T-helper 1 cell treated with Interleukin-12 subunit alpha and Interleukin-12 subunit beta and Interleukin-4 antibody, amounts not matched to agents 30 ng/mL and 1 ng/mL, for 36 hours (primary cell): ENCODE measurements around the gene TLR6. TPM values are rescaled to one million over a fixed set of nuclear protein-coding genes. Genes with fewer than 3 reads are reported as not detected.

Source experiments
- intact Hi-C: fragments of 100-400 bp; cut with micrococcal nuclease; formaldehyde crosslinking; loops from one replicate; pipeline ENCODE4 v1.15.1; 2024
- total RNA-seq: library from RNA; stranded (reverse); gene quantifications from 2 replicates; pipeline ENCODE4 v1.2.3, GENCODE V29; 2022

The TLR6 gene
- total RNA-seq, 1 donor from 2014 or later, result 7.6 TPM

DNA sequence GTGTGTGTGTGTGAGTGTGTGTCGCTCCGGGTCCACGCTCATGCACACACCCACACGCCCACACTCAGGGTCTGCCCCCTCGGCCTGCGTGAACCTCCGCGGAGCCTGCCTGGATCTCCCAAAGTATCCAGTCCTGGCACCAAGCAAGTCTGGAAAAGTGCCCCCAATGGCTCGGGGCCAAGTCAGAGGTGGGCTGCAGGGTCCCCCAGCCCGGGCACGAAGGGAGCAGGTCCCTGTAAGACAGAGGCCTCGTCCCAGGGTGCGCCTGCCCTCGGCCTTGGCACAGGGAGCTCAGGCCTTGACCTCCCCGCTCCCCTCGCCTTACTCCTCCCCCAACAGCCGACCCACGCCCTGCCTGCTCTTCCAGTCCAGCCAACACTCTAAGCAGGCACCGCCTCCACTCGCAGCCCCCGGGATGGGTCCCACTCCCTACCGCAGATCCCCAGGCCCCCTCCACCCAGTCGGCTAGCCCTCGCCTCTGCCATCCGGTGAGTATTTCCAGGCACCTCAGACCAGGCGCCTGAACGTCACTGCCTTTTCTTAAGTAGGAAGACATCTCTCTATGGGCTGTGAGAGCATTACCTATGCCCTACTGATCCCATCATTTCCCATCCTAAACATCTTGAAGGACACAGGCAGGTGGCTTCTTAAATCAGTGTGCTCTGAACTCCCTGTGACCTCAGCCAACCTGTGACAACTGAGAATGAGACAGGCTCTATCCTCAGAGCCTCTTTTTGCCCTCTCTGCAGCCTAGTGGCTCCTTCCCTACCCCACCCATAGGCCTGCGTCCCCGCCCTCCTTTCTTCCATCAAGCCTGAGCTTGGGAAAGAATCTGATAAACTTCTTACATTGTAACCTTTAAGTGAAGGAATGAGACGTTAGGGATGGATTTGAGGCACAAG, 11.7 kb upstream of the TLR6 start:
- intact Hi-C loops, result no loop called here

DNA sequence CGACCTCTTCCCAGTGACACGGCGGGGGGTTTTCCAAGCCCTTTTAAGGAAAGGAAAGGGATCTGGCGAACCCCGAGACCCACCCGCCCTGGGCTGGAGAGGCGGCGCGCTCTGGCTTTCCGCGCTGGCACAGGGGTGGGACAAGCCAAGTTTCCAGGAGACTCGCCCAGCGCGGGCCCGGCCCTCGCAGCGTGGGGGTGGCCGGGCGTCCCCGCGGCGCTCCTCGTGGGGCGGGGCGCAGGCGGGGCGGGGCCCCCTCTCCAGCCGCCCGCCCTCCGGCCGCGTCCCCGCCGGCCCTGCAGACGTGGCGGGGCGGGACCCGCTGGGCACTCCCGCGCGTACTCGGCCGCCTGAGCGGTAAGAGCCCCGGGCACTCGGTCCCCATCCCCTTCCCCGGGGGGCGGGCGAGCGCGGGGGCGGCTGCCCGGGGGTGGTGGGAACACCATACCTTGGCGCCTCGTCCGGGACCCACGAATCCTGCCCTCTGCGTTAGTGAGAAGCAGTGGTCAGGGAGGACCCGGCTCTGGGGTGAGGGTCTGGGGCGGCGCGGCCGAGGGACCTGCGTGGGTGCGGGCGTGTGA, 11.0 kb upstream of the TLR6 start, which contains the start of gene FAM114A1:
Gene FAM114A1, plus strand, starts transcription at position 329 of the 581 bp plus-strand sequence. CDS start 10,273 bp downstream, outside the sequence.
- intact Hi-C loops, result no loop called here

DNA sequence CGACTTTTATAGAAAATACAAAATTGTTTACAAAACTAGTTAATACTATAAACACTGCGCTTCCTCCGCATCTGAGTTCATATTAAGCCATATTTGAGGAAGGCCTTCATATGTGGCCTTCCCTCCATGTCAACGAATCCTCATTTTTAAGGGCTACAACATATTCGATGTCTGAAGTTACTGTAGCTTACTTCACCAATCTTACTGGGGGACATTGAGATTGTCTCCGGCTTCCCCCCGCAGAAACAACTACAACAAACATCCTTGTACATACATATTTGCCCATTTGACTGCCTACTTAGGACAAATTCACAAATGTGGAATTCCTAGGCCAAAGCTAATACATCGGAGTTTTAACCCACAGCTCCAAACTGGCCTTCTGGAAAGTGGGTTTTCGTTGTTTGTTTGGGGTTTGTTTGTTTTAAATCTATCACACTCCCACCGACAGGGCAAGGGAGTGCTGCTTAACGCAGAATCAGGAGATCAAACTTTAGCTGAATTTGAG, 10.4 kb upstream of the TLR6 start:
- intact Hi-C loops, result no loop called here

DNA sequence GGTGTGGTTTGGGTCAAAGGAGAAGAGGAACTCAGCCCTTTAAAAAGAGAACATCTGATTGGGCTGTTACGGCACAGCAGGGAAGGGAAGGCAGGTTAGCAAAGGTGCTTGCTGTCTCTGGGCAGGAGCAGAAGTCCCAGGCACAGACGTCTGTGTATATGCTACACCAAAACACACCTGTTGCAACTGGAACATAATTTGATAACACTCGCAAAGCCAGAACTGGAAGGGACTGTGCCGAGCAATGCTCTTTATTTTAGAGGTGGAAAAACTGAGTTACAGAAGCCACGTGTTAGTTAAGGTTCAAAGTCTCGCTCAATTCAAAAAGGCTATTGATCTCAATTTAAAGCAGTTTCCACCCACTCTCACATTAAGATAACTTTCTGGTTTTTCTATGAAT, 8.8 kb upstream of the TLR6 start:
- intact Hi-C loops, result no loop called here

DNA sequence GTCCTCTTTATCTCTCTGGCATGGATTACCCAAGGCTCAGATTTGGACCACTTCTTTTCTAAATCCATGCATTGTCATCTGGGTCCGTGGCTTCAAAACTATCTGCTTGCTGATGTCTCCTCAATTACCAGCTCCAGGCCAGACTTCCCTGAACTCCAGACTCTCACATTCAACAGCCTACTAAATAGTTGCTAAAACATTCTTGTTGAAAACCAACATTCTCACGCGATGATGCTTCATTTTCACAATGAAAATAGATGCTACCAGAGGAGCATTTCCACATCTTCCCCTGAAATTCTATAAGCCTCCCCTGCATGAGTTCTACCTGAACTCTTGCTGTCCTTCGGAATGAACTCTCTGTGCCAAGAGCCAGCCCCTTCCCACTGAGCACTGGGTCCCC, 5.2 kb upstream of the TLR6 start:
- intact Hi-C loops, result loop anchor here (1.0 kb wide), 2 partner anchors 102 to 274 kb away; no protein-coding TSS in a partner anchor

DNA sequence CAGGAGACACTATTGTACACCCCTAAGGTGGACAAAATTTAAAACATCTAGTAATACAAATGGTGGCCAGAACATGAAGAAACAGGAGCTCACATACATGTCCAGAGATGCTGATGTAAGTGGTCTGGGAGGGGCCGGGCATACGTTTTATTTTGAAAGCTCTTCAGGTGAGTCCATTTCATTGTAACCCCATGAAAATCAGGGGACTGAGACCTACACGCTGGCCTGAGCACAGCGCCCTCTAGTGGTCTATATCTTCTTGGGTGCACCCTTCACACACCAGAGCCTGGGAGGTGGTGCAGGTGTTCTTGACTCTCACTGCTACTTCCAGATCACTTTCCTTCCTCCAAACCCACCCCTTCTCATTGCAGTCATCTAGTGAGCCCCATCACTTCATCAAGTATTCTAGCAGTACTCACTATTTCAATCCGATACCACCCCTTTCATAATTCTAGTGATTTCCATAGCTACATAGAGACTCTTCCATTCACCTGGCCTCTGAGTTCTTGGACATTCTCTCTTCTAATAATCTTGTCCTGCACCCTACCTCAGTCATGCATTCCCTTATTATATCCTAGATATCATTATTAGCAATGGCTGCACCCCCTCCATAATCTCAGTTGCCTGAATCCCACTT, 4.3 kb upstream of the TLR6 start:
- intact Hi-C loops, result loop anchor here (1.0 kb wide), 2 partner anchors 102 to 274 kb away; no protein-coding TSS in a partner anchor

DNA sequence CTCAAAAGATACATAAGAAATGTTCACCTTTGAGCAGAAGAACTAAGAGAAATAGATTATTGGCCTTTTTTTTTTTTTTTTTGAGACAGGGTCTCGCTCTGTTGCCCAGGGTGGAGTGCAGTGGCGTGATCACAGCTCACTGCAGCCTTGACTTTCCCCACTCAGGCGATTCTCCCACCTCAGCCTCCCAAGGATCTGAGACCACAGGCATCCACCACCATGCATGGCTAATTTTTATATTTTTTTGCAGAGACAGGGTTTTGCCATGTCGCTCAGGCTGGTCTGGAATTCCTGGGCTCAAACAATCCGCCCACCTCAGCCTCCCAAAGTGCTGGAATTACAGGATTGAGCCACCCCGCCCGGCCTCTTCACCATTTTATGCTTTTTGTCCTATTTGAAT, 2.9 kb upstream of the TLR6 start:
- intact Hi-C loops, result no loop called here

DNA sequence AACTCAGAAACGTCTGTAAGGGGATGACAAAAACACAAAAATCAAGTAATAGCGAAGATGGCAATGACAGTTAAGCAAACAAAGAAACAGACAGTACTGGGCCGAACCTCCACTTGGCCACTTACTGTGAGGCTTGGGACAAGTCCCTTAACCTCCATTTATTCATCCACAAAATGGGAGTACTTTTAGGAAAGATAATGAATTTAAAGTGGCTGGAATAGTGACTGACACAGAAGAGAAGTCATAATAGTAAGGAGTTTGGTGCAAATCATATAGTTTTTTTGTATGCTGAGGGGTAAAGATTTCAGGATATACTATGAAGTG, 1.4 kb upstream of the TLR6 start:
- intact Hi-C loops, result no loop called here

DNA sequence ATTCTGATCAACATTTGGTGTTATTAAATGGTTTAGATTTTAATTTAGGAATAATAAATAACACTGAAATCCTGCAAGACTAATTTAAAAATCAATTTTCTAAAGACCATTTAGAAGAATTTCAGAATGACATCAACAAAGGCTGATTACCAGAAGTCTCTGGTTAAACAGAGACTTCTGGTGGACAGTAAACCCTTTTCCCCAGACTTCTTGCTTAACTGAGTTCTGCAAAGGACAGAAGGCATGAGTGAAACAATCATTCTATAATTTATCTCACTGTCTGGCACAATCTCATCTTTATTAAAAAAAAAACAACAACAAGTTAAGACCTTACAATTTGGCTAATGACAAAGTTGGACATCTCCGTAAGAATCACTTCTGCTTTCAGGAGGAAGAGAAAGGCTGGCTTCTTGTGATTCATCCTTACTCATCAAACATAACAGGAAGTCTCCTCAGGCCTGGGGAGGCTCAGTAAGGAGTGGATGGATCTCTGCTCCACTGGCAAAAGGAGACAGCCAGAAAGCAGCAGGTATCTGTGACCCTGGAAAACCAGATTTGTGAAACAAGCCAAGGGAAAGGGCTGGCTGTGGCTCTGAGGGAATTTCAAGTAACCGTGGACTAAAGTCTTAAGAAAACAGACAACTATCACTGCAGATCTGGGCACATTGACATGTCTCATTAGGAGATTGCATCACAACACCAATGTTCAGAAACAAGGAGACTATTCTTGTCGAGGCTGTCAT, 908 bp upstream of the TLR6 start:
- intact Hi-C loops, result loop anchor here (2.0 kb wide), 3 partner anchors 175 to 539 kb away; partner anchors contain the start of gene TMEM156

DNA sequence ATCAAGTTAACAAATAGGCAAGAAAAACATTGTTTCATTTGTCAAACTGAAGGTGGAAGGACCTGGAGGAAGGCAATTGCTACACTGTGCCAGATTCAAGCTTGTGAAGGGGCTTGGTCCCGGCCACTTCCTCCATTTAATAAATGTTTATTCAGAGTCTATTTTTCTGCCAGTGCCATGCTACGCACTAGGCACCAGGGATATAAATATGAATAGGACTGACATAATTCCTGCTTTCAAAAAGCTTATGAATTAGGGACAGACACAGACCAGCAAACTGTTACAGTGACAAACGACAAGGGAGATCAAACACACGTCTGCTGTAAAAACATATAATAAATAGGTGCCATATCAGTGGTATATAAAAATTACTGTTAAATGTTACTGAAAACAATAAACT, 571 bp downstream of the TLR6 start:
- intact Hi-C loops, result loop anchor here (1.0 to 2.0 kb wide), 14 partner anchors 19 to 794 kb away; partner anchors contain the start of genes TLR1, TMEM156 and WDR19

DNA sequence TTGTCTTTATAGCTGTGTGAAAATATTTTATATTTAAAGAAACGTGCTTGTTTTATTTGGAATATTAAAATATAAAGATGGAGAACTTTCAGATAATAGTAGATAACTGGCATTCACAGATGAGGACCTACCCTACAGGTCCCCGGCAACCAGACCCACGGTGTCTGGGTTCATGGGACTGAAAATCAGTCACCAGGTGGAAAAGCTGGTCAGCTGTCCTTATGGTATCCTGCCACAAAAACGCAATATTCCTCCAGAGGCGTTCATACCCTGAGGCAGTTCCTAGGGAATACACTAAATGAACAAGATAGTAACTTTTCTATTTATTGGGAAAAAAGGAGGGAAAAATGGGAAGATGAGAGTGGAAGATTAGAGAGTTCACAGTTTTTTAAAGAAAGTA, 1.2 kb downstream of the TLR6 start:
- intact Hi-C loops, result no loop called here

DNA sequence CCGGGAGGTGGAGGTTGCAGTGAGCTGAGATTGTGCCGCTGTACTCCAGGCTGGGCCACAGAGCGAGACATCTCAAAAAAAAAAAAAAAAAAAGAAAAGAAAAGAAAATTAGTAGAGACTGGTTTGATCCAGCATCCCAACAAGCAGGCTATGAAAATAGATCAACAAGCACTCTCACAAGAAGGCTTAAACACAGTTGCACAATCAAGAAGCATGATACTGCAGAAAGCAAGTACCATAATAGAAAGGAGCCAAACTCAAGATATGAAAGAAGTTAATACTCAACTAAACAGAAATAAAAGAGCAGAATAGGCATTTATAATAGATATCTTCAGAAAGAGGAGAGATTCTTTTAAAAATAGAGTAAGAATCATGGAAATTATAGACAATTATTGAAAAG, 10.6 kb downstream of the TLR6 start:
- intact Hi-C loops, result no loop called here

DNA sequence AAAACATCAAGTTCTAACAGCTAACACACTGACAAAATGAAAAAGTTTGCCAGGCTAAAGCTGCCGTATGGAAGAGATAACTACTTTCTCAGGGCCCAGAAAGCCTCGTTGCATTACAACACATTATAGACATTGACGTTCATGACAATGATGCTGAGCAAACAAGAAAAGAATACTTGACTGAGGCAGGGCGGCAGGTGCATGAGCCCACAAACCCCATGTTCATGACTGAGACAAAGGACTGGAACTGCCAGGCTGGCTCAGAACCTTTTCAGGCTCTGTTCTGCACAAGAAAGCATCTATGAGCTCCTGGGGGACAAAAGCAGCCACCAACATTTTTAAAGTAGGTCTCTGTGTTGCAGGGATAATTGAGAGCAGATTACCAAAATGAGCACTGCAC, 13.6 kb downstream of the TLR6 start:
- intact Hi-C loops, result no loop called here

DNA sequence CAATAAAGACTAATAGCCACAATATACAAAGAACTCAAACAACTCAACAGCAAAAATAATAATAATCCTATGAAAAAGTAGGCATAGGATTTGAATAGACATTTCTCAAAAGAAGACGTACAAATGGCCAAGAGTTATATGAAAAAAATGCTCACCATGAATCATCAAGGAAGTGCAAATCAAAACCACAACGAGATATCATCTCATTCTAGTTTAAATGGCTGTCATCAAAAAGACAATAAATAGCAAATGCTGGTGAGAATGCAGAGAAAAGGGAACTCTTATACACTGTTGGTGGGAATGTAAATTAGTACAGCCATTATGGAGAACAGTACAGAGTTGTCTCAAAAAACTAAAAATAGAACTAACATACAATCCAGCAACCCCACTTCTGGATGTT, 18.8 kb downstream of the TLR6 start:
- intact Hi-C loops, result loop anchor here (1.0 to 2.0 kb wide), 2 partner anchors 18 to 33 kb away; partner anchors contain the start of genes TLR1 and TLR6

DNA sequence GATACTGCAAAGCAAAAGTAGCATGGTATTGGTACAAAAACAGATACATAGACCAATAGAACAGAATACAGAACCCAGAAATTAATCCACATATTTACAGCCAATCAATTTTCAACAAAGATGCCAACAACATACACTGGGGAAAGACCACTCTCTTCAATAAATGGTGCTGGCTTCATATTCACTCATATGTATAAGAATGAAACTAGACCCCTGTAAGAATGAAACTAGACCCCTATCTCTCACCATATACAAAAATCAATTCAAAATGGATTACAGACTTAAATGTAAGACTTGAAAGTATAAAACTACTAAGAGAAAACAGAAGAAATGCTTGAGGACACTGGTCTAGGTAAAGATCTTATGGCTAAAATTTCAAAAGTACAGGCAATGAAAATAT, 19.3 kb downstream of the TLR6 start:
- intact Hi-C loops, result loop anchor here (1.0 to 2.0 kb wide), 2 partner anchors 19 to 33 kb away; partner anchors contain the start of genes TLR1 and TLR6

DNA sequence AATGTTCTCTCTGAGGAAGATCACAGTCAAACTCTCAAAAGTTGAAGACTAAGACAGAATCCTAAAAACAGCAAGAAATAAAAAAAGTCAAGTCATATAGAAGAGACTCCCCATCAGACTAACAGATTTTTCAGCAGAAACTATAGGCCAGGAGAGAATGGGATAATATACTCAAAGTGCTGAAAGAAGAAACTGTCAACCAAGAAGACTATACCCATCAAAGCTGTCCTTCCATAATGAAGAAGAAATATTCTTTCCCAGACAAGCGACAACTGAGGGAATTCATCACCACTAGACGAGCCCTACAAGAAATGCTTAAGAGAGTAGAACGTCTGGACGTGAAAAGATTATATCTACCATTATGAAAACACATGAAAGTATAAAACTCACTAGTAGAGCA, 22.0 kb downstream of the TLR6 start:
- intact Hi-C loops, result loop anchor here (2.0 kb wide), 1 partner anchor 14 kb away; no protein-coding TSS in a partner anchor

DNA sequence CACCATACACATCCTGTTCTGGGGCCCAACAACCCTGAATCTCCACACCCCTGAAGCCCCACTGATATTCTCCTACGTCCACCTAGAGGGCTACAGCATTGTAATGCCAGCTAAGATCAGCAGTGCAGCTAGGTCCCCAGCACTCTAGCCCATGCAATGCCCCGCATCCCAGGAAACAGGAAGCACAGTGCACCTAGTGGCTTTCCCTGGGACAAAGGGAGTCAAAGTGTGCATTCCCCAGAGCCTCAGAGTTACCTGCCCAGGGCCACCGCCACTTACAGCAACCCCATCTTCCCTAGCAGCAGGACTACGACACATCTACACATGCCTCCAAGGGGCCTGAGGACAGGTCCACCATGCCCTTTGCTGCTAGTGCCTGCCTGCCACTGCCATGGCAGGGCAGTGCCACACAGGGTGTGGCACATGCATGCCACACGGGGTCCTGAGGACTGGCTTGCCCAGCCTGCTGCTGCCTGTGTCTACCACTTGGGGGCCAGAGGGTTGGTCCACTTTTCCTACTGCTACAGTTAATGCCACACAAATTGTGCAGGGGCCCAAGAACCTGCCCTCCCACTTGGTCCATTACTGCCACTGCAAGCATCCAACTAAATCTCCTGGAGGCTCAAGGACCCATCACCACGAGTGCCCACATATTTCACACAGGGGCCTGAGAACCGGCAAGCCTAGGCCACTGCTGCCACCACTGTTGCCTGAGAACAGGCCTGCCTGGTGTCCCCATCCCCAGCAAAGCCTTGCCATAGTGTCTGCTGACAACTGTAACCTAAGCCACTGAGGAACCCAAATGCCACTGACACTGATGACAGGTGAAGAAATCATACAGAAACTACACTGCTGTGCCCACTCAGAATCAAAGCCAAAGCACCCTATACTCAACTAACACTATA, 23.7 kb downstream of the TLR6 start:
- intact Hi-C loops, result no loop called here

DNA sequence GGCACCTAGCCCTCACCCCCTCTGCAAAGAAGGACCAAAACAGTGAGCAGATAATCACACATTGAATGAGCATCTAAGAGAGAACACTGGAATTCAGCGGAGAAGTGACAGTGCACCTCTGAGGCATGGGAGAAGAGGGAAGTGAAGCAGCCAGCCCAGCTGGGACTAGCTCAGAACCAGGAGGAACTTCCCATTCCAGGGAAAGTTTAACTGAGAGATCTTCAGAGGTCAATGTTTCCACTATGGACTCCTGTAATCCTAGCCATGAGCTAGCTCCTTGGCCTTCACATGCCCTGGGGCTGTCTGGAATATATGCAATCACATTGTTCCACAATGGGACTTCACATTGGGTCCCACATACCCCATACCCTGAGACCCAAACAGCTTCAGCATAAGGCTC, 24.4 kb downstream of the TLR6 start:
- intact Hi-C loops, result no loop called here

DNA sequence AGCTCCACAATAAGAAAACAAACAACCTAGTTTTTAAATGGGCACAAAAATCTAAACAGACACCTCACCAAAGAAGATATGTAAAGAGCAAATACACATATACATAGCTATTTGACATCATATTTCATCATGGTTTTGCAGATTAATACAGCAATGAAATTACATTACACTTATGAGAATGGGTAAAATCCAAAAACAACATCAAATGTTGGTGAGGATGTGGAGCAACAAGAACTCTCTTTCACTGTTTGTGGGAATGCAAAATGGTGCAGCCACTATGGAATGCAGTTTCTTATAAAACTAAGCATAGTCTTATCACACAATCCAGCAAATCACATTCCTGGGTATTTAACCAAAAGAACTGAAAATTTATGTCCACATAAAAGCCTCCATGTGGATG, 25.0 kb downstream of the TLR6 start:
- intact Hi-C loops, result no loop called here

DNA sequence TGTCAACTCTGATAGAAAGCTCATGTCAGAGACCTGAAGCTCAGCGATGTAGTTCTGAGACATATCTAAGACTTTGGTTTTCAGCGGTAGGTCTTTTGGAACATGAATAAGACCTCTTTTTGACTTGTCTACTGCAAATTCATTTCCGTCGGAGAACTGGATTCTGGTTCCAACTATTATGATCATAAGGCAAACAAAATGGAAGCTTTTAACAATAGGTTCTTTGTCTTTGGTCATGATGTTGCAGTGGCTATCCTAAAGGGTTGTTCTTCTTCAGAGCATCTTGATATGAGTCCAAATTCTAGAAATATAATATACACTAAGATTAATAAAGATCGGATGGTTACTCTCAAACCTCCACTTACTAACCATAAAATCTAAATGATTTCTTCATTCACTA, 27.4 kb downstream of the TLR6 start:
- intact Hi-C loops, result no loop called here
